Gastrocnemius medialis (tissue), 4 donors: ENCODE data around the gene FASN. TPM values are rescaled to one million over a fixed set of nuclear protein-coding genes. Genes with fewer than 3 reads are reported as not detected.

Source experiments
- ATAC-seq, 2 donors: fragments of 150-250 bp; one replicate each; pipeline ENCODE4 v1.9.1; 2016
- DNase-seq, 2 donors: peaks; one replicate each; pipeline ENCODE4 v3.0.0-alpha.2; 2019
- H3K27ac ChIP-seq, 4 donors: fragments of 200-600 bp; sonication (generic); 1 replicate in 1 of 4; 2 replicates in 3 of 4; pipeline ENCODE4 v1.5.1; 2016 to 2018; ENCODE audit warnings: mild to moderate bottlenecking in 2 of 4, moderate library complexity in 1 of 4
- H3K27me3 ChIP-seq, 3 donors: fragments of 200-600 bp; sonication (generic) in 2 of 3; 1 replicate in 1 of 3; 2 replicates in 2 of 3; pipeline versions ENCODE4 v1.5.1 to v1.6.0; 2016 to 2019; ENCODE audit warnings: mild to moderate bottlenecking in 1 of 3, moderate library complexity in 1 of 3
- H3K36me3 ChIP-seq, 2 donors: fragments of 200-600 bp; sonication (generic) in 1 of 2; one replicate each; pipeline ENCODE4 v1.5.1; 2017 to 2018
- H3K4me1 ChIP-seq, 2 donors: fragments of 200-600 bp; sonication (generic) in 1 of 2; one replicate each; pipeline ENCODE4 v1.5.1; 2016 to 2017; ENCODE audit warnings: mild to moderate bottlenecking in 2 of 2
- H3K4me3 ChIP-seq, 4 donors: fragments of 200-600 bp; sonication (generic) in 3 of 4; 1 replicate in 1 of 4; 2 replicates in 3 of 4; pipeline ENCODE4 v1.5.1; 2016 to 2019; ENCODE audit warnings: mild to moderate bottlenecking in 2 of 4
- H3K9me3 ChIP-seq, 3 donors: fragments of 200-600 bp; sonication (generic) in 2 of 3; 1 replicate in 1 of 3; 2 replicates in 2 of 3; pipeline ENCODE4 v1.5.1; 2016 to 2019
- POLR2A ChIP-seq, 2 donors: fragments of 450-650 bp; IDR thresholded peaks; one replicate each; pipeline ENCODE4 v1.6.1; 2017; ENCODE audit warnings: antibody characterized with exemption in 2 of 2, mild to moderate bottlenecking in 2 of 2, moderate library complexity in 2 of 2
- in situ Hi-C, 4 donors: fragments of 200-750 bp; cut with MboI; loops; one replicate each; pipeline versions ENCODE4 v1.15.0 to v1.8.0; 2017; ENCODE audit warnings: low sequenced_read_pairs in 4 of 4
- intact Hi-C: fragments of 100-400 bp; cut with DNase I; formaldehyde crosslinking; loops from one replicate; pipeline ENCODE4 v1.15.1; 2023; ENCODE audit warnings: low total_unique reads
- total RNA-seq, 4 donors: library from RNA; depleted of rRNA; stranded (reverse); fragments of >200 nt; gene quantifications; one replicate each; pipeline versions ENCODE4 v1.1.0 to v1.2.3, GENCODE V29; 2016
- TF ChIP-seq, protein P1 (sequence below), 5 experiments: fragments of 450-650 bp in 3 of 5; fragments of 200-600 bp in 2 of 5; sonication (generic) in 2 of 5; IDR thresholded peaks in 4 of 5; conservative IDR thresholded peaks in 1 of 5; 1 replicate in 4 of 5; 2 replicates in 1 of 5; pipeline ENCODE4 v1.5.1; 2016 to 2019; ENCODE audit warnings: antibody characterized with exemption in 5 of 5, mild to moderate bottlenecking in 3 of 5, moderate library complexity in 3 of 5

FASN gene
- total RNA-seq, 4 donors from 2014 or later, result 16.3 to 34.5 (median 26.3) TPM

DNA sequence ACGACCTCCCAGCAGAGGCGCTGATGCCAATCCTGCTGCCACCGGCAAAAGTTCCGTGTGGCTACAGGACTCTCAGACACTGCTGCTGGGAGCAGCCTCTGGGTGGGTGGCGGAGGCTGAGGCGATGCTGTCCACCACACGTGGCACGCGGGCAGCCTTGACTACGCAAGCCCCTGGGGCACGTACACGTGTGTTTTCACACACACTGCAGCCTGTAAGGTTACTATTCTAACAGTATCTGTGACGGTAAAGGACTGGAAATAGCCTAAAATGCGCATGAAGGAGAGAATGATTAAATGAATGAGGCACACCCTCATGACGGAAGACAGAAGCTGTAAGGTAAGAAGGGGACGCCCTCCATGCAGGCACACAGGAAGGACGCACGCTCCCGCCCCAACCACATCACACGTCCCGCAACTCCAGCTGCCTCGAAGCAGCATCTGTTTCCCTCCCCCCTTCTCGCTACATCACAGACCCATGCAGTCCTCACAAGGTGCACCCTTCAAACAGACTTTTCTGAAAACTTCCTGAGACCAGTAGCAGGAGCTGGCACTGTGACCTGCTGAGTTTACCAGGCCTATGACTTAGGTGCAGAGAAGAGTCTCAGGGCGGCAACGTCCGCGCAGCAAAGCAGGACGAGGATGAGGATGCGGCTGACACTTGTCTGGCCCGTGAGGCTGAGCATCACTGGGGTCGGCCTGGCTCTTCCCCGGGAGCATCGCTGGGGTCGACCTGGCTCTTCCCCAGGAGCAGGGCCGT is 28.7 kb upstream of the FASN start:
- H3K4me1 ChIP-seq, result no peaks in the 10 kb centered on the region
- H3K36me3 ChIP-seq, result peaks cover 0 to 8% of the 10 kb centered on the region in 2 donors
- in situ Hi-C loops (loop anchor here in 1 of 4 donors (25.0 kb wide), 1 partner anchor 89 kb away; the partner anchor contains the start of genes DCXR and RAC3), intact Hi-C loops (no loop called here)
- DNase-seq (no peak), ATAC-seq (no peak)
- TF ChIP-seq, protein P1, sequence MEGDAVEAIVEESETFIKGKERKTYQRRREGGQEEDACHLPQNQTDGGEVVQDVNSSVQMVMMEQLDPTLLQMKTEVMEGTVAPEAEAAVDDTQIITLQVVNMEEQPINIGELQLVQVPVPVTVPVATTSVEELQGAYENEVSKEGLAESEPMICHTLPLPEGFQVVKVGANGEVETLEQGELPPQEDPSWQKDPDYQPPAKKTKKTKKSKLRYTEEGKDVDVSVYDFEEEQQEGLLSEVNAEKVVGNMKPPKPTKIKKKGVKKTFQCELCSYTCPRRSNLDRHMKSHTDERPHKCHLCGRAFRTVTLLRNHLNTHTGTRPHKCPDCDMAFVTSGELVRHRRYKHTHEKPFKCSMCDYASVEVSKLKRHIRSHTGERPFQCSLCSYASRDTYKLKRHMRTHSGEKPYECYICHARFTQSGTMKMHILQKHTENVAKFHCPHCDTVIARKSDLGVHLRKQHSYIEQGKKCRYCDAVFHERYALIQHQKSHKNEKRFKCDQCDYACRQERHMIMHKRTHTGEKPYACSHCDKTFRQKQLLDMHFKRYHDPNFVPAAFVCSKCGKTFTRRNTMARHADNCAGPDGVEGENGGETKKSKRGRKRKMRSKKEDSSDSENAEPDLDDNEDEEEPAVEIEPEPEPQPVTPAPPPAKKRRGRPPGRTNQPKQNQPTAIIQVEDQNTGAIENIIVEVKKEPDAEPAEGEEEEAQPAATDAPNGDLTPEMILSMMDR (IDR thresholded peaks at IDR 0.05 in 4 of 5, conservative IDR thresholded peaks at IDR 0.05 in 1 of 5), result no peak
- TF ChIP-seq POLR2A (IDR thresholded peaks at IDR 0.05), result no peak
- H3K27ac ChIP-seq, result no peak overlapping the region
- no peaks in the 10 kb centered on the region for H3K9me3 ChIP-seq
- no peaks in the 10 kb centered on the region for H3K27me3 ChIP-seq
- H3K4me3 ChIP-seq, result no peak overlapping the region

DNA sequence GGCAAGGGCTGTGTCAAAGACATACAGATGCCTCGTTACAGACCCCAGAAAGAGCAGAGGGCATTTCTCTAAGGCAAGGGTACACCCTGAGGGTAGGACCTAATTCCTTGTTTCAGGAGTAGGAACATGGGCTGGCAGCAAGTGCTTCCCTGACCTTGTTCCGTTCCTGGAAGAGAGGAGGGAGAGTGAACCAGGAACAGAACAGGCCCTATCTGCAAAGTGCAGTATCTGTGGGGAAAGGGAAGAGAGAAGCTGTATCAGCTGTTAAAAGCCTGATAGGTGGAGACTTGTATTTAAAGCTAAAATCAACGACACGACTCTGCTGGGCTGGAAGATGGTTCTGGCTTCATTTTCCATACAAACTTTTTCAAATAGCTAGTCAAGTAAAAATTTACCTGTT is 26.1 kb upstream of the FASN start:
- H3K4me1 ChIP-seq, result no peaks in the 10 kb centered on the region
- no peak for DNase-seq
- no peak for ATAC-seq
- intact Hi-C loops (no loop called here), in situ Hi-C loops (no loop called here)
- no peak overlapping the region for H3K4me3 ChIP-seq
- no peak for TF ChIP-seq POLR2A (IDR thresholded peaks at IDR 0.05)
- TF ChIP-seq, protein P1 (IDR thresholded peaks at IDR 0.05 in 4 of 5, conservative IDR thresholded peaks at IDR 0.05 in 1 of 5), result no peak
- no peak overlapping the region for H3K27ac ChIP-seq
- H3K27me3 ChIP-seq, result no peaks in the 10 kb centered on the region
- H3K36me3 ChIP-seq, result peaks cover 0 to 8% of the 10 kb centered on the region in 2 donors
- no peaks in the 10 kb centered on the region for H3K9me3 ChIP-seq

DNA sequence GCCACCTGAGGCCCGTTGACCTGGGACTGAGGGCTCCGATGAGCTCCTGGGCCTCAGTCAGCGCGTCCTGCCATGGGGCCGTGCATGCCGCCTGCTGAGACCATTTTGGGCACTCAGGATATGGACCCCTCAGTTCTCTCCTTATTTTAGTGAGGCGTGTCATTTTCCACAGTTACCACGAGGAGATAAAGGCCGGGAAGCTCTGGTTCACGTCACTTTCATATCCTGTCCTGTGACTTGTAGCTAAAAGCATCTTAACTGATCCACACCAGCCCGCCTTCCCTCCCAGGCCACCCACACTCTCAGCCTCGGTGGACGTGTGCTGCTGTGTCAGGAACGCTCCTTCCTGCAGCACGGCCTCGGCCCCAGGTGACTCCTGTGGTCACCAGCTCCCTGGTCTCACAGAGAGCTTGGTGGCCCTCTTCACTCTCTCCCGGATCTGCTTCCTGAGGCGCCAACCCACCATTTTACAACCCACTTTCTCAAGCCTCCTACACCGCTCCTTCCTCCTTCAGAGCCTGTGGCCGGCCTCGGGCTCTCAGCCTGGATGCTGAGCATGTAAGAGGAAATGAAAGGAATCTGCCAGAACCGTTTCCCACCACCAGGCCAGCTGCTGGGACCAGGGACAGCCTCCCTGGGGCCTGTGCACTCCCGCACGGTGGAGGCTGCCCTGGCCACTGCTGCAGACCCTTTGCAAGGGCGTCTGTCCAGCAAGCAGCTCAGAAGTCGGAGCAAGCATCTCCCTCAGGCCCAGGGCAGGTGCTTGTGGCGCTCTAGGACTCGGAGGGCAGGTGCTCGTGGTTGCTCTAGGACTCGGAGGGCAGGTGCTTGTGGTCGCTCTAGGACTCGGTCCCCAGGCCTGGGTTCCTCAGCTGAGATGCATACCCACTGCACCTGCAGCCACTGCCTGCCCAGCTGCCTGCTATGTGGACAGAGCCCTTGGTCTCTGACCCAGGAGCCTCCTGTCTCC is 23.9 kb upstream of the FASN start:
- no peak for ATAC-seq
- Histone ChIP-seq H3K9me3 (no peaks in the 10 kb centered on the region), H3K4me3 (no peak overlapping the region), H3K27me3 (no peaks in the 10 kb centered on the region), H3K27ac (no peak overlapping the region), H3K36me3 (peaks cover 0 to 8% of the 10 kb centered on the region in 2 donors), H3K4me1 (no peaks in the 10 kb centered on the region)
- in situ Hi-C loops, result no loop called here
- intact Hi-C loops, result no loop called here
- TF ChIP-seq, protein P1 (IDR thresholded peaks at IDR 0.05 in 4 of 5, conservative IDR thresholded peaks at IDR 0.05 in 1 of 5), result no peak
- no peak for TF ChIP-seq POLR2A (IDR thresholded peaks at IDR 0.05)
- no peak for DNase-seq

DNA sequence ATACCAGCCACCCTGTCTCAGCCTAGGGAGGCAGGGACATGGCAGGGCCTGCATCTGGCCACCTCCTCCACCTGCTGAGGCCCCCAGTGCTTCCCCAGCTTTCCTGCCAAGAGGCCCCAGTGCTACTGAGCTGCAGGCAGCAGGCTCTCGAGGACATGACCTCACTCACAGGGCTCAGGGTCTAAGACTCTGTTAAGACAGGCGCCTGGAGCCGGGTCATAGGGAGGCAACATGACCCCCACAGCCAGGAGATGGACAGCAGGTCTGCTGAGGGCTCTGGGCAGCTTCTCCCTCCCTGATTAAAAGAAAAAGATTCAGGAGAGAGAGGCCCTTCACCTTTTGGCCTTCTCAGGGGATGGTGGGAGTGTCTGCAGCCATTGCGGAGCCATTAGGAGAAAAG is 23.2 kb upstream of the FASN start:
- intact Hi-C loops, result no loop called here
- no peaks in the 10 kb centered on the region for H3K4me1 ChIP-seq
- DNase-seq, result no peak
- no peaks in the 10 kb centered on the region for H3K27me3 ChIP-seq
- H3K27ac ChIP-seq, result no peak overlapping the region
- H3K4me3 ChIP-seq, result no peak overlapping the region
- TF ChIP-seq, protein P1 (IDR thresholded peaks at IDR 0.05 in 4 of 5, conservative IDR thresholded peaks at IDR 0.05 in 1 of 5), result no peak
- TF ChIP-seq POLR2A (IDR thresholded peaks at IDR 0.05), result no peak
- no peaks in the 10 kb centered on the region for H3K9me3 ChIP-seq
- H3K36me3 ChIP-seq, result peaks cover 0 to 8% of the 10 kb centered on the region in 2 donors
- in situ Hi-C loops, result no loop called here
- ATAC-seq, result no peak
